Right ventricle myocardium inferior (tissue), 1 donor: ENCODE data around the gene CYYR1. TPM values are rescaled to one million over a fixed set of nuclear protein-coding genes. Genes with fewer than 3 reads are reported as not detected.
A peak's percentile ranks its signal among the peaks of the same experiment; 100 is the strongest.

Experiments
- ATAC-seq: fragments of 200-7000 bp; cut with Tn5 transposase; one replicate; pipeline ENCODE4 v1.9.1; 2020; ENCODE audit warnings: mild to moderate bottlenecking, moderate library complexity
- DNase-seq: peaks from one replicate; pipeline ENCODE4 v3.0.0; 2021; ENCODE audit errors: missing footprints
- intact Hi-C: fragments of 100-400 bp; cut with DNase I; formaldehyde crosslinking; loops from one replicate; pipeline ENCODE4 v1.11.0; 2022
- total RNA-seq: library from RNA; stranded (reverse); fragmentation: NEBNext Ultra II Directional; extraction: Animal tissue kit (Norgen Biotek cat#: 25700); gene quantifications from one replicate; pipeline ENCODE4 v1.2.1, GENCODE V29; 2021
- donor health status: DM: no; HTN: yes; CAD: no; lungs with severe emphysema.

Gene CYYR1
- total RNA-seq, 1 donor from 2014 or later: 27.3 TPM

GRCh38 chr21:26451081-26451740 is 121.9 kb downstream of the CYYR1 start:
- intact Hi-C loops: no loop called here
- ATAC-seq: no peak

GRCh38 chr21:26449161-26449560 is 123.9 kb downstream of the CYYR1 start:
- intact Hi-C loops: loop anchor here (5.0 kb wide), 1 partner anchor 42 kb away; no protein-coding TSS in a partner anchor
- DNase-seq (no peak), ATAC-seq (peak; percentile 80)

More at GRCh38 chr21:26451081-26451740, 121.9 kb downstream of the CYYR1 start:
- DNase-seq: no peak

GRCh38 chr21:26448751-26449150 is 124.3 kb downstream of the CYYR1 start:
- peak; percentile 46 for ATAC-seq
- intact Hi-C loops: loop anchor here (5.0 kb wide), 1 partner anchor 41 kb away; no protein-coding TSS in a partner anchor
- DNase-seq: no peak

DNA sequence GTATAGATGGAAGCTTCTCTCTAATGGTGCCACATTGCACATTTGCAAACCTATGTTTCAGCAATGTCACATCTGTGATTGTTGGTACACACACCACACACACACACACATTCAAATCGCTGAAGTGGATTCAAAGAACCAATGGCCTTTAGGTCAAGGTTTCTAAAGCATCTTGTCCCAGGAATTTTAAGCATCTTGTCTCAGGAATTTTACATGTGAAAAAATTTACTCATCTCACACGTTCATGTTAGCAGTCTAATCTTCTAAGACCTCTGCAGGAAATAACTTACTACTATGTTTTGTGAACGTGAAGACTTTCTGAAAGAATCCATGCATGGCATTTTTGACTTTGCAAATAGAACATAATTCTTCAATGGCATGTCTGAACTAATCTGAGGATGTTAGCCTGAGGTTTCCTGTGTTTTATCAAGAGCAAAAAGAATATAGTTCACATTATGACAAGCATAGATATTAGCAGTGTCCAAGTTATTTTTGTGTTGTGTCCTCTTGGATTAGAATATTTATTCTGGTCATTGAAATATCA is 125.1 kb downstream of the CYYR1 start:
- intact Hi-C loops: loop anchor here (5.0 kb wide), 1 partner anchor 41 kb away; no protein-coding TSS in a partner anchor
- DNase-seq: no peak
- ATAC-seq: no peak

GRCh38 chr21:26445440-26445839 is 127.6 kb downstream of the CYYR1 start:
- DNase-seq (no peak), ATAC-seq (no peak)
- intact Hi-C loops: loop anchor here (5.0 kb wide), 1 partner anchor 38 kb away; no protein-coding TSS in a partner anchor

GRCh38 chr21:26444646-26445045 is 128.4 kb downstream of the CYYR1 start:
- ATAC-seq: no peak
- intact Hi-C loops: loop anchor here (5.0 kb wide), 1 partner anchor 37 kb away; no protein-coding TSS in a partner anchor

DNA sequence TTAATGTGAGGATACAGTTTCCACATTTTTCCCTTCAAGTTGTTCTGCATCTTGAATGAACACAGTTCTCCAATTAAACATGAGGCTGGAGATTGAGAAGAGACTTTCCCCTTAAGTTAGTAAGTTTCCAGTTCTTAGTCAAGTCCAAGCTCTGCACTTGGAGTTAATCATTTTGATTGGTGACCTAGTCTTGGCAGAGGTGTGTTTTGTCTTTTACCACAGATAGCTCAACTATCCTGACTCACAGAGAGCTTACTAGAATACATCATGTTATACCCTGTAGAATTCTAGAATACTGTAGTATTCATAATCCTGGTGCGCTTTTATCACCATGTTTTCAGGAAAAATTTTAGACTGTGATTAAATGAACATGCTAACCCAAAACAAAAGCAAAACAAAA is 129.2 kb downstream of the CYYR1 start:
- ATAC-seq (no peak), DNase-seq (no peak)
- intact Hi-C loops: no loop called here

More at GRCh38 chr21:26444646-26445045, 128.4 kb downstream of the CYYR1 start:
- DNase-seq: no peak

- no peak for DNase-seq
- intact Hi-C loops: no loop called here
- no peak for ATAC-seq
Measured at GRCh38 chr21:26443291-26443690, 129.8 kb downstream of the CYYR1 start.

- DNase-seq: no peak
- no peak for ATAC-seq
- intact Hi-C loops: no loop called here
Measured at GRCh38 chr21:26441149-26441548, 131.9 kb downstream of the CYYR1 start.

DNA sequence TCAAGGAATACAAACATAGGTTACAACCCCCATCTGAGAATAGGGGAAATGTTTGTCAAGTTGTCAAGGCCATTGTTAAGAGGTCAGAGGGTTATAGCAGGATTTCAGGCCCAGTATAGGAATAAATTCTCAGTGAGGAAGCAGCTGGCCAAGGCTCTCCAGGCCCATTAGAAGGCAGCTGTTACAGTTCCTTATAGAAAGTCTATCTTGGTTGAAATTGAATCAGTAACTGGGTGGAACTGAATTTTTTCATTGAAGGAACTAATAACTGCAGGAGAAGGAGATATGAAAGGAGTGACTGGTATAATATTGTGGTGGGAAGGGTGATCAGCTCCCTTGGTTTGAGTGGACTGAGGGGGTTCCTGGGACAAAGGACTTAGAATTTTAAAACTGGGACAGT is 134.1 kb downstream of the CYYR1 start:
- intact Hi-C loops: no loop called here
- DNase-seq (no peak), ATAC-seq (no peak)

DNA sequence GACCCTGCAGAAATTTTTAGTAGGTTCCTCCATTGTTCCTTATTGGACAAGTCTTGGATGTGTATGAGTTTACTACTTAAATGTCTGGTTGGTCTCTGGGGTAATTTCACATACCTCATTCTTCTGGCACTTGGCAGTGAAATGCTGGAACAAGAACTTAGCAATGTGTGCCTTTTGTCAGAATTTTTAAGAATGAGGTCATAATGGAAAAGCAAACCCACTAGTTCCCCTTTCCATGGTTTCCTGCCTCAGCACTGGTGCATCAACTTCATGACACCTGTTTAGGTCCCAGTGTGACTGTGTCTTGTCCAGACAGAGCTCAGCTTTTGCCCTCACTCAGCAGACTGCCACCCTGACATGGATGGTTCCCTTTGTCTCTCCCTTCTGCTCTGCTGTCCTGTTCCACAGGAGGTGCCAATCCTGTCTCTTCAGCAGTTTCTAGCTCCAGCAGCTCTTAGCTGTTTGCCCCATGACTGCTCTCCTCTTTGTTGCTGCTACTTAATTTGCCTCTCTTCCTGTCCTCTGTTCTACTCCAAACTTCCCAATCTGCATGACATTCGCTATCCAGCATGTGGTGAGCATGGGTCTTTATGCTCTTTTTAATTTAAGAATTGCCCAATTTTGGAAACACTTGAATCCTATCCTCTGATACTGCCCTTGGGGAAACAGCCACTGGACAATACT is 135.6 kb downstream of the CYYR1 start:
- DNase-seq (no peak), ATAC-seq (no peak)
- intact Hi-C loops: no loop called here

DNA sequence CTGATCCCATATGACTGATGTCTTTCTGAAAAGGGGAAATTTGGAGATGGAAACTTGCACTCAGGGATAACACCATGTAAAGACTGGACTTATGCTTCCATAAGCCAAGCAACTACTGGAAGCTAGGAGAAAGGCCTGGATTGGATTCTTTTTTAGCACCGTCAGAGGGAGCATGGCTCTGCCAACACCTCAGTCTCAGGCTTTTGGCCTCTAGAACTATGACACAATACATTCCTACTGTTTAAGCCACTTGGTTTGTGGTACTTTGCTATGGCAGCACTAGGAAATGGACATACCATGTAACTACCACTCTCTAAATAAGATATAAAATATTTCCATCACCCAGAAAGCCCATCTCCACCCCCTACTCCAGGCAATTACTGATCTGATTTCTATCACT is 139.7 kb downstream of the CYYR1 start:
- no peak for ATAC-seq
- intact Hi-C loops: no loop called here

GRCh38 chr21:26432410-26432809 is 140.7 kb downstream of the CYYR1 start:
- DNase-seq (no peak), ATAC-seq (no peak)
- intact Hi-C loops: no loop called here

More for the DNA sequence above, 139.7 kb downstream of the CYYR1 start:
- DNase-seq: no peak

- DNase-seq: no peak
- intact Hi-C loops: no loop called here
- no peak for ATAC-seq
Measured at GRCh38 chr21:26425576-26425975, 147.5 kb downstream of the CYYR1 start.

- DNase-seq: no peak
- ATAC-seq: no peak
- intact Hi-C loops: no loop called here
Measured at GRCh38 chr21:26423511-26423910, 149.6 kb downstream of the CYYR1 start.

DNA sequence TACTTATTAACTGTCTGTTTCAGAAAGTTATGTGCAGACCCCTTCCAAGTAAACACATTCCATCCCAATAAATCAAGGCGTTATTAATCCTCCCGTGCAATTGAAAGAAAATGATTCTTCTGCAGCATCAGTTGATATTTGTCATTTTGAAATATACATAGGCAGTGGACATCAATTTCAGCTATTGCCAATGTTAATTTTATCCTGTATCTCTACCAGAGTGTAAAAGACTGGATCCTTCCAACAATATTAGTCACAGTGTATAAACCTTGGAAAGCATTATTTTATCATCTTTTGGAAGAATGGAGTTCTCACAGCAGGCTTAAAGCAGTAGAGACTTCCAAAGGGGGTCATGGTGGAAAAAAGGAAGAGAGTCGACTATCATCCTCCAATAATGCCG is 150.4 kb downstream of the CYYR1 start:
- no peak for ATAC-seq
- no peak for DNase-seq
- intact Hi-C loops: no loop called here

GRCh38 chr21:26422138-26422537 is 150.9 kb downstream of the CYYR1 start:
- ATAC-seq (no peak), DNase-seq (no peak)
- intact Hi-C loops: no loop called here

GRCh38 chr21:26421724-26422123 is 151.4 kb downstream of the CYYR1 start:
- ATAC-seq: no peak
- intact Hi-C loops: no loop called here
- DNase-seq: no peak
